ENCODE results near the gene PLXNA1. TPM values are rescaled to one million over a fixed set of nuclear protein-coding genes. Genes with fewer than 3 reads are reported as not detected.

PLXNA1 gene
- polyA plus RNA-seq, 1 of the 3 experiments (the other 2 are of a cell fraction): 48.1 TPM

DNA sequence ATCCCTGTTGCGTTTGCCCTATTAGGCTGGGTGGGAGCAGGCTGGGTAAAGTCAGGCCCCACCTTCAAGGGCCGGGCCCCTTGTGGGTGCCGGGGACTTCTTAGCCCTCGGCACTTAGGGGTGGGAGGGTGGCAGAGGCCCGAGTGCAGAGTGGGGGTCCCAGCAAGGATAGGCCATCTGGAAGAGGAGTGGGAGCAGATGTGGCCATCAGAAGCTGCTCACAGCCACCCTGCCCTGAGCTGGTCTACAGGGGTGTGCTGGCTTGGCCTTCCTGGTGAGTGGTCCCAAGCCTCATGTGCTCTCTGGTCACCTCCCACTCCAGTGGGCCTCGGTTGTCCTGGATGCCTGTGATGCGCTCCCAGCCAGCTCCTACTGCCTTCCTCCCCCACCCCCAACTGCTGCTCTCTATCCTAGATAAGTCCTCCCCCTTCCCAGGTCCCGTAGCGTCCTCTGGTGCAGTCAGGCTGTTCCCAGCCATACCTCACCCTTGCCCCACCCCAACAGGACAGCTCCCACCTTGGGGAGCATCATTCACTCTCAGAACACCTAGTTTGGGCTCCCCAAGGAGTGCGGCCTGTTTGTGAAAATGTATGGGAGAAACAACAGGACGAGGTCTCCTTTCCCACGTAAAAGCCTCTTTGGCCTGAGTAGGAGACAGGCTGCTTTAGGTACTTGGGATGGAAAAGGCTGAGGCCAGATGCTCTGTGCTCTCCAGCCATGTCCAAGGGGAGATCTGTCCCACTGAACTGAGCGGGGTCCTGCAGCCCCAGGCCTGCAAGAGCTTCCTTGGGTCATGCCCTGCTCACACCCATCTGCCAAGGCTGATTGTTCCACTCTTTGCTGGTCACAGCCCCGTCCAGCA is 24.9 kb upstream of the PLXNA1 start:
- H3K9ac ChIP-seq: no peak overlapping the region
- H3F3A ChIP-seq (replicated peaks; ENCODE audit: insufficient read depth): no peaks in the 10 kb centered on the region
- no peak overlapping the region for H3K4me3 ChIP-seq (ENCODE audit: low read depth in 2 of 2, low read length in 1 of 2)
- H3K27ac ChIP-seq (ENCODE audit: low read depth in 2 of 2, low read length in 1 of 2): no peak overlapping the region; a peak in 1 of 4 replicates
- no peak overlapping the region for H2AFZ ChIP-seq (ENCODE audit: low read depth)
- peaks cover 0 to 47% of the 10 kb centered on the region in 2 experiments; a peak in 1 of 4 replicates for H3K4me1 ChIP-seq (ENCODE audit: control insufficient read depth in 1 of 2, insufficient read depth in 2 of 2, low read depth in 1 of 2, low read length in 1 of 2)
- no peaks in the 10 kb centered on the region for H3K9me2 ChIP-seq
- POLR2A ChIA-PET: no interaction called here
- TF ChIP-seq YY1 (IDR thresholded peaks at IDR 0.05; ENCODE audit: low read depth): no peak
- no peaks in the 10 kb centered on the region for H3K36me3 ChIP-seq (replicated peaks in 1 of 2; ENCODE audit: control insufficient read depth in 1 of 2, insufficient read depth in 2 of 2, low read length in 1 of 2)
- no peak overlapping the region for H3K4me2 ChIP-seq
- no peaks in the 10 kb centered on the region for H3K79me2 ChIP-seq (ENCODE audit: insufficient read depth)
- no peaks in the 10 kb centered on the region for H4K20me1 ChIP-seq (ENCODE audit: insufficient read depth)
- no peak for DNase-seq
- no peaks in the 10 kb centered on the region for H3K9me3 ChIP-seq
- CTCF ChIA-PET: interaction anchor here (1.0 to 1.7 kb wide), 3 partner anchors 20 to 205 kb away, joined by 3 to 6 read pairs (median 3); no protein-coding TSS in a partner anchor
- WGBS (ENCODE audit: low lambda C conversion rate): 97% methylated on average over 11 of the region's 14 CpGs
- no peaks in the 10 kb centered on the region for H3K27me3 ChIP-seq (ENCODE audit: insufficient read depth)

DNA sequence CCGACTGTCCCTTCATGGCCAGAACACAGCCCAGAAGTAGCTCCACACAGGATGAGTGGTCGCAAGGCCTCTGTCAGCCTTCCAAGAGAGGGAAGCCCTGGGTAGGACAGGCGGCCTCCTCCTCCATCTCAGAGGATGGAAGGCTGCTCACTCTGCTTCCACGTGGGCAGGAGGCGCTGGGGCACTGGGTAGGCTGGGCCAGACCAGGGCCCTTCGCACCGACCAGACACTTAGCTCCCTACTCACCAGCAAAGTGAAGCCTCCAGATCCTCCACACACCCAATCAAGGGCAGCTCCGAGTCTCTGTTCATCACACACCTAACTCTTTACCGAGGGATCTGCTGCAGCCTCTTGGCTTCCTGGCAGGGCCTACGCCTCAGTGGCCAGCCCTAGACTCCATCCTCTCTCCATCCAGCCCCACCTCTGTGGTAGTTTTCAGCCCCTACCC is 24.3 kb upstream of the PLXNA1 start:
- H3K4me2 ChIP-seq: no peak overlapping the region
- TF ChIP-seq ELF1 (IDR thresholded peaks at IDR 0.05) (no peak), SIN3A (IDR thresholded peaks at IDR 0.05; ENCODE audit: borderline replicate concordance, low read depth, low read length) (no peak), EP300 (IDR thresholded peaks at IDR 0.05; ENCODE audit: borderline replicate concordance in 1 of 2, low read depth in 1 of 2, low read length in 1 of 2) (no peak), GATA2 (CRISPR knock-in tag; IDR thresholded peaks at IDR 0.05) (no peak)
- TF ChIP-seq, protein P1, sequence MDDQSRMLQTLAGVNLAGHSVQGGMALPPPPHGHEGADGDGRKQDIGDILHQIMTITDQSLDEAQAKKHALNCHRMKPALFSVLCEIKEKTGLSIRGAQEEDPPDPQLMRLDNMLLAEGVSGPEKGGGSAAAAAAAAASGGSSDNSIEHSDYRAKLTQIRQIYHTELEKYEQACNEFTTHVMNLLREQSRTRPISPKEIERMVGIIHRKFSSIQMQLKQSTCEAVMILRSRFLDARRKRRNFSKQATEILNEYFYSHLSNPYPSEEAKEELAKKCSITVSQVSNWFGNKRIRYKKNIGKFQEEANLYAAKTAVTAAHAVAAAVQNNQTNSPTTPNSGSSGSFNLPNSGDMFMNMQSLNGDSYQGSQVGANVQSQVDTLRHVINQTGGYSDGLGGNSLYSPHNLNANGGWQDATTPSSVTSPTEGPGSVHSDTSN (IDR thresholded peaks at IDR 0.05): no peak
- TF ChIP-seq, protein P2, sequence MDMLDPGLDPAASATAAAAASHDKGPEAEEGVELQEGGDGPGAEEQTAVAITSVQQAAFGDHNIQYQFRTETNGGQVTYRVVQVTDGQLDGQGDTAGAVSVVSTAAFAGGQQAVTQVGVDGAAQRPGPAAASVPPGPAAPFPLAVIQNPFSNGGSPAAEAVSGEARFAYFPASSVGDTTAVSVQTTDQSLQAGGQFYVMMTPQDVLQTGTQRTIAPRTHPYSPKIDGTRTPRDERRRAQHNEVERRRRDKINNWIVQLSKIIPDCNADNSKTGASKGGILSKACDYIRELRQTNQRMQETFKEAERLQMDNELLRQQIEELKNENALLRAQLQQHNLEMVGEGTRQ (IDR thresholded peaks at IDR 0.05; ENCODE audit: borderline replicate concordance, low read depth, low read length): no peak
- H3K36me3 ChIP-seq (replicated peaks in 1 of 2; ENCODE audit: control insufficient read depth in 1 of 2, insufficient read depth in 2 of 2, low read length in 1 of 2): no peaks in the 10 kb centered on the region
- H3F3A ChIP-seq (replicated peaks; ENCODE audit: insufficient read depth): no peaks in the 10 kb centered on the region
- H3K27me3 ChIP-seq (ENCODE audit: insufficient read depth): no peaks in the 10 kb centered on the region
- H3K27ac ChIP-seq (ENCODE audit: low read depth in 2 of 2, low read length in 1 of 2): peak overlapping the region in 1 of 2 experiments; percentile 55; a peak in 1 of 4 replicates
- no peaks in the 10 kb centered on the region for H3K9me3 ChIP-seq
- no peak overlapping the region for H2AFZ ChIP-seq (ENCODE audit: low read depth)
- H3K9me2 ChIP-seq: no peaks in the 10 kb centered on the region
- H4K20me1 ChIP-seq (ENCODE audit: insufficient read depth): no peaks in the 10 kb centered on the region
- no peaks in the 10 kb centered on the region for H3K79me2 ChIP-seq (ENCODE audit: insufficient read depth)
- DNase-seq: no peak
- H3K9ac ChIP-seq: no peak overlapping the region
- no peak overlapping the region for H3K4me3 ChIP-seq (ENCODE audit: low read depth in 2 of 2, low read length in 1 of 2)
- ChIA-PET POLR2A (no interaction called here), CTCF (interaction anchor here (1.0 to 1.7 kb wide), 3 partner anchors 21 to 206 kb away, joined by 3 to 6 read pairs (median 3); no protein-coding TSS in a partner anchor)
- 77% methylated on average over 5 of the region's 10 CpGs for WGBS (ENCODE audit: low lambda C conversion rate)
- peaks cover 0 to 47% of the 10 kb centered on the region in 2 experiments; a peak in 1 of 4 replicates for H3K4me1 ChIP-seq (ENCODE audit: control insufficient read depth in 1 of 2, insufficient read depth in 2 of 2, low read depth in 1 of 2, low read length in 1 of 2)

All from SK-N-SH (cell line).